ENCODE results near the gene KIF11.

- TF ChIP-seq EZH2phosphoT487 (IDR thresholded peaks at IDR 0.05; ENCODE audit: borderline replicate concordance, low read length), result no peak
- TF ChIP-seq CTCF (IDR thresholded peaks at IDR 0.05; ENCODE audit: low read depth, low read length, poor library complexity, severe bottlenecking), result no peak
These were observed 20.4 kb upstream of the KIF11 start for GRCh38 chr10:92572362-92573090.

Data from DOHH2 (cell line).